Measurements from ENCODE around the gene OCIAD2.
"Not testable (repeated sequence)": the region's sequence is repeated elsewhere in the genome, so short reads cannot be mapped to it uniquely, and the experiment has no call there.

Gene OCIAD2

GRCh38 chr4:48907706-48908477 lies 1.3 kb upstream of the OCIAD2 start:
- DNase-seq, result no peak

- DNase-seq, result no peak
These were observed 1.1 kb downstream of the OCIAD2 start for GRCh38 chr4:48905363-48906015.

- DNase-seq, result no peak
These were observed 1.9 kb downstream of the OCIAD2 start for GRCh38 chr4:48904541-48905142.

- DNase-seq, result no peak
These were observed 2.5 kb downstream of the OCIAD2 start for GRCh38 chr4:48904101-48904500.

- no peak for DNase-seq
These were observed 4.3 kb downstream of the OCIAD2 start for GRCh38 chr4:48902266-48902665.

GRCh38 chr4:48901196-48901595 lies 5.4 kb downstream of the OCIAD2 start:
- no peak for DNase-seq

GRCh38 chr4:48899950-48900349 lies 6.6 kb downstream of the OCIAD2 start:
- no peak for DNase-seq

GRCh38 chr4:48899432-48899749 lies 7.2 kb downstream of the OCIAD2 start:
- no peak for DNase-seq

- DNase-seq, result peak in 1 of 5 donors; percentile 32
These were observed 7.7 kb downstream of the OCIAD2 start for GRCh38 chr4:48898733-48899431.

- DNase-seq, result no peak
These were observed 9.7 kb downstream of the OCIAD2 start for GRCh38 chr4:48896845-48897244.

- DNase-seq, result no peak
These were observed 15.4 kb downstream of the OCIAD2 start for GRCh38 chr4:48891028-48891619.

GRCh38 chr4:48889750-48890149 lies 16.8 kb downstream of the OCIAD2 start:
- DNase-seq, result not testable (repeated sequence)

- not testable (repeated sequence) for DNase-seq
These were observed 24.9 kb downstream of the OCIAD2 start for GRCh38 chr4:48881646-48882045.

GRCh38 chr4:48879561-48880442 lies 26.8 kb downstream of the OCIAD2 start:
- DNase-seq, result no peak

GRCh38 chr4:48877827-48878535 lies 28.6 kb downstream of the OCIAD2 start:
- DNase-seq, result no peak

GRCh38 chr4:48864696-48865095 lies 41.9 kb downstream of the OCIAD2 start:
- not testable (repeated sequence) for DNase-seq

GRCh38 chr4:48863728-48864127 lies 42.8 kb downstream of the OCIAD2 start:
- DNase-seq, result no peak

GRCh38 chr4:48862661-48863060 lies 43.9 kb downstream of the OCIAD2 start:
- no peak for DNase-seq

GRCh38 chr4:48862038-48862437 lies 44.5 kb downstream of the OCIAD2 start:
- no peak for DNase-seq

GRCh38 chr4:48858130-48858529 lies 48.4 kb downstream of the OCIAD2 start:
- DNase-seq, result no peak

GRCh38 chr4:48854982-48855381 lies 51.6 kb downstream of the OCIAD2 start:
- no peak for DNase-seq

GRCh38 chr4:48854395-48854683 lies 52.2 kb downstream of the OCIAD2 start:
- DNase-seq, result no peak

Measured in T-helper 1 cell (primary cell).